Measurements from ENCODE around the gene LIN28B. TPM values are rescaled to one million over a fixed set of nuclear protein-coding genes. Genes with fewer than 3 reads are reported as not detected.

Gene LIN28B
- total and polyA plus RNA-seq, 4 donors = 2.8 TPM; not detected in 3

DNA sequence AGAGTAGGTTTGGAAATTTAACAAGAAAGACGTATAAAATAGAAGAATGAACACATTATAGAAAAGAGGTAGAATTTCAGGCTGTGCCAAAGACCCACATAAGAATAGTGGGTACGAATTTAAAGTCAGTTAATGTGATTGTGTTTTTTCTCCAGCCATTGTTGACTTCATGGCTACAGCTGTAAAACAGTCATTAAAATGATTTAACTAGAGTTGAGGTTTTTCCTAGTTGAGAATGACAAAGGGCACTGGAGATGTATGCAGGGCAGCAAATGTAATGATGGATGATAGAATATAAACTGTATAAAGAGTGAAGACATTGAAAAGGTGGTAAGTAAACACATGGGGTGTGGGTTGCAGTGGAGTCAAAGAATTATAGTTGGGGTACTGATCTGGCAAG, 72.7 kb downstream of the LIN28B start (continued):
- TF ChIP-seq CTCF (IDR thresholded peaks at IDR 0.05; ENCODE audit: low read depth, low read length, missing input control) = no peak

- Histone ChIP-seq H3K9me3 (ENCODE audit: control insufficient read depth in 4 of 4, low read length in 3 of 4) (no peaks in the 10 kb centered on the region), H3K27me3 (ENCODE audit: control insufficient read depth in 4 of 4, insufficient read depth in 4 of 4, low read length in 3 of 4) (no peaks in the 10 kb centered on the region), H3K36me3 (ENCODE audit: control insufficient read depth in 4 of 4, insufficient read depth in 3 of 4, low read depth in 1 of 4, low read length in 3 of 4) (no peaks in the 10 kb centered on the region), H3K27ac (ENCODE audit: low read depth in 1 of 2, low read length in 2 of 2) (no peak overlapping the region), H3K9ac (ENCODE audit: low read depth in 1 of 2, low read length in 2 of 2) (no peak overlapping the region), H3K4me1 (ENCODE audit: control insufficient read depth in 4 of 4, insufficient read depth in 4 of 4, low read length in 3 of 4) (no peaks in the 10 kb centered on the region), H3K4me3 (ENCODE audit: low read depth in 1 of 3, low read length in 3 of 3) (no peak overlapping the region)
- no peak for DNase-seq (ENCODE audit: low spot score)
- WGBS = 79% methylated on average over 1 of the region's 1 CpG
- TF ChIP-seq YY1 (IDR thresholded peaks at IDR 0.05) (no peak), FOXA1 (IDR thresholded peaks at IDR 0.05) (no peak), REST (IDR thresholded peaks at IDR 0.05) (no peak), RXRA (IDR thresholded peaks at IDR 0.05) (no peak), GABPA (IDR thresholded peaks at IDR 0.05 in 1 of 2, conservative IDR thresholded peaks at IDR 0.05 in 1 of 2) (no peak), FOXA2 (IDR thresholded peaks at IDR 0.05) (no peak), HNF4G (IDR thresholded peaks at IDR 0.05) (no peak), JUND (IDR thresholded peaks at IDR 0.05) (no peak), NR2F2 (IDR thresholded peaks at IDR 0.05) (no peak), HNF4A (conservative IDR thresholded peaks at IDR 0.05) (no peak), TAF1 (conservative IDR thresholded peaks at IDR 0.05) (no peak), SP1 (IDR thresholded peaks at IDR 0.05) (no peak), RAD21 (IDR thresholded peaks at IDR 0.05) (no peak), CTCF (IDR thresholded peaks at IDR 0.05; ENCODE audit: low read depth, low read length, missing input control) (no peak)
- TF ChIP-seq, protein P1, sequence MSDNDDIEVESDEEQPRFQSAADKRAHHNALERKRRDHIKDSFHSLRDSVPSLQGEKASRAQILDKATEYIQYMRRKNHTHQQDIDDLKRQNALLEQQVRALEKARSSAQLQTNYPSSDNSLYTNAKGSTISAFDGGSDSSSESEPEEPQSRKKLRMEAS (IDR thresholded peaks at IDR 0.05) = no peak
- TF ChIP-seq, protein P2, sequence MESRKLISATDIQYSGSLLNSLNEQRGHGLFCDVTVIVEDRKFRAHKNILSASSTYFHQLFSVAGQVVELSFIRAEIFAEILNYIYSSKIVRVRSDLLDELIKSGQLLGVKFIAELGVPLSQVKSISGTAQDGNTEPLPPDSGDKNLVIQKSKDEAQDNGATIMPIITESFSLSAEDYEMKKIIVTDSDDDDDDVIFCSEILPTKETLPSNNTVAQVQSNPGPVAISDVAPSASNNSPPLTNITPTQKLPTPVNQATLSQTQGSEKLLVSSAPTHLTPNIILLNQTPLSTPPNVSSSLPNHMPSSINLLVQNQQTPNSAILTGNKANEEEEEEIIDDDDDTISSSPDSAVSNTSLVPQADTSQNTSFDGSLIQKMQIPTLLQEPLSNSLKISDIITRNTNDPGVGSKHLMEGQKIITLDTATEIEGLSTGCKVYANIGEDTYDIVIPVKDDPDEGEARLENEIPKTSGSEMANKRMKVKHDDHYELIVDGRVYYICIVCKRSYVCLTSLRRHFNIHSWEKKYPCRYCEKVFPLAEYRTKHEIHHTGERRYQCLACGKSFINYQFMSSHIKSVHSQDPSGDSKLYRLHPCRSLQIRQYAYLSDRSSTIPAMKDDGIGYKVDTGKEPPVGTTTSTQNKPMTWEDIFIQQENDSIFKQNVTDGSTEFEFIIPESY (IDR thresholded peaks at IDR 0.05) = no peak
- TF ChIP-seq, protein P3, sequence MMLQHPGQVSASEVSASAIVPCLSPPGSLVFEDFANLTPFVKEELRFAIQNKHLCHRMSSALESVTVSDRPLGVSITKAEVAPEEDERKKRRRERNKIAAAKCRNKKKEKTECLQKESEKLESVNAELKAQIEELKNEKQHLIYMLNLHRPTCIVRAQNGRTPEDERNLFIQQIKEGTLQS (IDR thresholded peaks at IDR 0.05) = no peak
Observed at GRCh38 chr6:105034470-105034869, 77.6 kb downstream of the LIN28B start.
